Gastrocnemius medialis (tissue), 4 donors: ENCODE results near the gene AMOT. TPM values are rescaled to one million over a fixed set of nuclear protein-coding genes. Genes with fewer than 3 reads are reported as not detected.
A peak's percentile ranks its signal among the peaks of the same experiment; 100 is the strongest.

ENCODE experiments used
- ATAC-seq, 2 donors: fragments of 150-250 bp; one replicate each; pipeline ENCODE4 v1.9.1; 2016
- DNase-seq, 2 donors: peaks; one replicate each; pipeline ENCODE4 v3.0.0-alpha.2; 2019
- H3K27ac ChIP-seq, 4 donors: fragments of 200-600 bp; sonication (generic); 1 replicate in 1 of 4; 2 replicates in 3 of 4; pipeline ENCODE4 v1.5.1; 2016 to 2018; ENCODE audit warnings: mild to moderate bottlenecking in 2 of 4, moderate library complexity in 1 of 4
- H3K27me3 ChIP-seq, 3 donors: fragments of 200-600 bp; sonication (generic) in 2 of 3; 1 replicate in 1 of 3; 2 replicates in 2 of 3; pipeline versions ENCODE4 v1.5.1 to v1.6.0; 2016 to 2019; ENCODE audit warnings: mild to moderate bottlenecking in 1 of 3, moderate library complexity in 1 of 3
- H3K36me3 ChIP-seq, 2 donors: fragments of 200-600 bp; sonication (generic) in 1 of 2; one replicate each; pipeline ENCODE4 v1.5.1; 2017 to 2018
- H3K4me1 ChIP-seq, 2 donors: fragments of 200-600 bp; sonication (generic) in 1 of 2; one replicate each; pipeline ENCODE4 v1.5.1; 2016 to 2017; ENCODE audit warnings: mild to moderate bottlenecking in 2 of 2
- H3K4me3 ChIP-seq, 4 donors: fragments of 200-600 bp; sonication (generic) in 3 of 4; 1 replicate in 1 of 4; 2 replicates in 3 of 4; pipeline ENCODE4 v1.5.1; 2016 to 2019; ENCODE audit warnings: mild to moderate bottlenecking in 2 of 4
- H3K9me3 ChIP-seq, 3 donors: fragments of 200-600 bp; sonication (generic) in 2 of 3; 1 replicate in 1 of 3; 2 replicates in 2 of 3; pipeline ENCODE4 v1.5.1; 2016 to 2019
- POLR2A ChIP-seq, 2 donors: fragments of 450-650 bp; IDR thresholded peaks; one replicate each; pipeline ENCODE4 v1.6.1; 2017; ENCODE audit warnings: antibody characterized with exemption in 2 of 2, mild to moderate bottlenecking in 2 of 2, moderate library complexity in 2 of 2
- in situ Hi-C, 4 donors: fragments of 200-750 bp; cut with MboI; loops; one replicate each; pipeline versions ENCODE4 v1.15.0 to v1.8.0; 2017; ENCODE audit warnings: low sequenced_read_pairs in 4 of 4
- intact Hi-C: fragments of 100-400 bp; cut with DNase I; formaldehyde crosslinking; loops from one replicate; pipeline ENCODE4 v1.15.1; 2023; ENCODE audit warnings: low total_unique reads
- total RNA-seq, 4 donors: library from RNA; depleted of rRNA; stranded (reverse); fragments of >200 nt; gene quantifications; one replicate each; pipeline versions ENCODE4 v1.1.0 to v1.2.3, GENCODE V29; 2016
- TF ChIP-seq, protein P1 (sequence below), 5 experiments: fragments of 450-650 bp in 3 of 5; fragments of 200-600 bp in 2 of 5; sonication (generic) in 2 of 5; IDR thresholded peaks in 4 of 5; conservative IDR thresholded peaks in 1 of 5; 1 replicate in 4 of 5; 2 replicates in 1 of 5; pipeline ENCODE4 v1.5.1; 2016 to 2019; ENCODE audit warnings: antibody characterized with exemption in 5 of 5, mild to moderate bottlenecking in 3 of 5, moderate library complexity in 3 of 5

Gene AMOT
- total RNA-seq, 4 donors from 2014 or later: 10.2 to 48.1 (median 22.4) TPM

DNA sequence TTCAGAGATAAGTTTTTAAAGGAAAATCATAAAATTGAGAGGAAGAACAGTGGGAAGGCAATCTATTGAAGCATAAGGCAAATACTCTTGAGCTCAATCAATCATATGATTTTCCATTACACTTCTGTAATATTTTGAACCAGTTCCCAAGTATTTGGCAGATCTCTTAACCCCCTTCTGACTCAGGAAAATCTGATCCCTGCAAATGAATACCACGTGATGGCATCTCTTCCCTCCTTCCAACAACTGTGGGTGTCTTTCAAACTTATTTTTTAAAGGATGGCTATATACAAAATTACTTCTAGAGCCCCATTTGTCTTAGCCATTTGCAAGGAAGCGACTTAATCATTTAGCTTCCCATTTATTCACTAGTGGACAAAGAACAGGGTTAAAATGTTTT is 41.9 kb downstream of the AMOT start:
- ATAC-seq (peak in 1 of 2 donors; percentile 41), DNase-seq (no peak)
- H3K4me1 ChIP-seq: peaks cover 7 to 12% of the 10 kb centered on the region in 2 donors
- H3K27me3 ChIP-seq: no peaks in the 10 kb centered on the region
- in situ Hi-C loops: no loop called here
- no peak overlapping the region for H3K4me3 ChIP-seq
- no peaks in the 10 kb centered on the region for H3K9me3 ChIP-seq
- intact Hi-C loops: no loop called here
- TF ChIP-seq, protein P1, sequence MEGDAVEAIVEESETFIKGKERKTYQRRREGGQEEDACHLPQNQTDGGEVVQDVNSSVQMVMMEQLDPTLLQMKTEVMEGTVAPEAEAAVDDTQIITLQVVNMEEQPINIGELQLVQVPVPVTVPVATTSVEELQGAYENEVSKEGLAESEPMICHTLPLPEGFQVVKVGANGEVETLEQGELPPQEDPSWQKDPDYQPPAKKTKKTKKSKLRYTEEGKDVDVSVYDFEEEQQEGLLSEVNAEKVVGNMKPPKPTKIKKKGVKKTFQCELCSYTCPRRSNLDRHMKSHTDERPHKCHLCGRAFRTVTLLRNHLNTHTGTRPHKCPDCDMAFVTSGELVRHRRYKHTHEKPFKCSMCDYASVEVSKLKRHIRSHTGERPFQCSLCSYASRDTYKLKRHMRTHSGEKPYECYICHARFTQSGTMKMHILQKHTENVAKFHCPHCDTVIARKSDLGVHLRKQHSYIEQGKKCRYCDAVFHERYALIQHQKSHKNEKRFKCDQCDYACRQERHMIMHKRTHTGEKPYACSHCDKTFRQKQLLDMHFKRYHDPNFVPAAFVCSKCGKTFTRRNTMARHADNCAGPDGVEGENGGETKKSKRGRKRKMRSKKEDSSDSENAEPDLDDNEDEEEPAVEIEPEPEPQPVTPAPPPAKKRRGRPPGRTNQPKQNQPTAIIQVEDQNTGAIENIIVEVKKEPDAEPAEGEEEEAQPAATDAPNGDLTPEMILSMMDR (IDR thresholded peaks at IDR 0.05 in 4 of 5, conservative IDR thresholded peaks at IDR 0.05 in 1 of 5): no peak
- no peak for TF ChIP-seq POLR2A (IDR thresholded peaks at IDR 0.05)
- H3K27ac ChIP-seq: peak overlapping the region; percentile 44 to 77 (median 69)
- H3K36me3 ChIP-seq: no peaks in the 10 kb centered on the region

DNA sequence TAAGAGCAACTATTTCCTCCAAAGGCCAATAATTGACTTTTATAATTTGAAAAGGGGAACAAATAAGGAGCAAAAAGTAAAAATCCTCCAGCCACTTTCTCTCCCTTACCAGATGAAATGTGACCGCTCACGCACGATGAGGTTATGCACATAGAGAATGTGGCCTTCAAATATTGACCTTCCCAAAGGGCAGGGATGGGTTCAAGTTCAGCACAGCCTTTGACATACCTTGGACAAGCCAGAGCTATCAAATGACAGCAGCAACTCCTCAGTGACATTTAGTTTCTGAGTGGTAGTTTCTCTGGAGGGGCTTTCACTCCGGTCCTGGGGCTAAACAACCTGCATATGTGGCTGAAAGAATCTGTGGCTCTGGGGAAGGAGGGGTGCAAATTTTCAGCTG is 50.7 kb downstream of the AMOT start:
- Histone ChIP-seq H3K27me3 (no peaks in the 10 kb centered on the region), H3K9me3 (no peaks in the 10 kb centered on the region), H3K4me3 (no peak overlapping the region), H3K27ac (no peak overlapping the region), H3K36me3 (peaks cover 0 to 6% of the 10 kb centered on the region in 2 donors), H3K4me1 (peaks cover 0 to 35% of the 10 kb centered on the region in 2 donors)
- no peak for TF ChIP-seq POLR2A (IDR thresholded peaks at IDR 0.05)
- TF ChIP-seq, protein P1 (IDR thresholded peaks at IDR 0.05 in 4 of 5, conservative IDR thresholded peaks at IDR 0.05 in 1 of 5): no peak
- DNase-seq: no peak
- ATAC-seq: no peak
- intact Hi-C loops: no loop called here
- in situ Hi-C loops: no loop called here

DNA sequence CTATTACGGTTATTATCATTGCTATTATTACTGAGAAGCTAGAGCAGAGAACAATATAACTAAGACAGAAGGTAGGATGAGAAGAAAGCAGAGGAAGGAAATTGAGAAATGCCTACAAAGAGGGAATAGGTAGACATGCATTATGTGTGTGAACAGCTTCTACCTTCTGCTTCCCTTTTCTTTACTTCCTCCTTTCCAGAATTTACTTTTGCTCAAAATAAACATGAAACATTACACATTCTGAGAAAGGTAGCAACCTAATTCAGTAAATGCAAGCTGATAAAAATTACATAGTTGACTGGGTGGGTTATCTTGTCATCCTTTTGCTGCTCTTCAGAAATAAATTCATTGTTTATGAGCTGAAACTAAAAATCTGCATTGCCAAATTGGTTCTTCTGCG is 54.6 kb downstream of the AMOT start:
- H3K36me3 ChIP-seq: peaks cover 0 to 11% of the 10 kb centered on the region in 2 donors
- DNase-seq (no peak), ATAC-seq (no peak)
- intact Hi-C loops: no loop called here
- TF ChIP-seq, protein P1 (IDR thresholded peaks at IDR 0.05 in 4 of 5, conservative IDR thresholded peaks at IDR 0.05 in 1 of 5): no peak
- TF ChIP-seq POLR2A (IDR thresholded peaks at IDR 0.05): no peak
- H3K27ac ChIP-seq: no peak overlapping the region
- peaks cover 0 to 19% of the 10 kb centered on the region in 2 donors for H3K4me1 ChIP-seq
- H3K9me3 ChIP-seq: no peaks in the 10 kb centered on the region
- no peak overlapping the region for H3K4me3 ChIP-seq
- no peaks in the 10 kb centered on the region for H3K27me3 ChIP-seq
- in situ Hi-C loops: no loop called here

DNA sequence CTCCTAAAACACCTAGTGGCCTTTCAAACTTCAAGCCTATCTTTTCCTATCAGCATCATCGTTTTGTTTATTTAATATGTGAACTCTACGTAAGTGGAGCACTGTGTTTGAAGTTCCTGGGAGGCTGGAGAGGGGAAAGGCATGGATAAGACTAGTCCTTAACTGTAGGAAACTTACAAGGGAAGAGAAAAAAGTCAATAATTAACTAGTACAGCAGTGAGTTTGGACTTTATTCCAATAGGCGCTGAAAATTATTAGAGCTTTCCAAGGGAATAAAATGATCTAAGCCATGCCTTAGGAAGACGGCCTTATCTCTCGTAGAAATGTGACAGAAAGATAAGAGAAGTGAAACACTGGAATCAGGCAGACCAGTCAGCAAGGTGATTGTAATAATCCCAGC is 55.3 kb downstream of the AMOT start:
- in situ Hi-C loops (no loop called here), intact Hi-C loops (no loop called here)

More for the DNA sequence above, 55.3 kb downstream of the AMOT start:
- no peaks in the 10 kb centered on the region for H3K9me3 ChIP-seq
- ATAC-seq (no peak), DNase-seq (no peak)
- peaks cover 0 to 17% of the 10 kb centered on the region in 2 donors for H3K4me1 ChIP-seq
- TF ChIP-seq, protein P1 (IDR thresholded peaks at IDR 0.05 in 4 of 5, conservative IDR thresholded peaks at IDR 0.05 in 1 of 5): no peak
- no peak for TF ChIP-seq POLR2A (IDR thresholded peaks at IDR 0.05)
- no peaks in the 10 kb centered on the region for H3K27me3 ChIP-seq
- no peak overlapping the region for H3K4me3 ChIP-seq
- H3K36me3 ChIP-seq: peaks cover 0 to 16% of the 10 kb centered on the region in 2 donors
- no peak overlapping the region for H3K27ac ChIP-seq
